ENCODE measurements around the gene RBP5. TPM values are rescaled to one million over a fixed set of nuclear protein-coding genes. Genes with fewer than 3 reads are reported as not detected.

The RBP5 gene
- total and polyA plus RNA-seq, 2 donors (not counting 1 experiment from before 2014, with no cell fraction given) = not detected

- Histone ChIP-seq H3K27ac (ENCODE audit: insufficient read depth, low read length) (no peak overlapping the region), H3K4me1 (ENCODE audit: control insufficient read depth, extremely low read depth, insufficient read depth, low read length) (no peaks in the 10 kb centered on the region), H3K27me3 (ENCODE audit: control insufficient read depth, insufficient read depth, low read length) (peaks cover 4% of the 10 kb centered on the region), H3K4me2 (ENCODE audit: extremely low read depth, insufficient read depth, low read length) (no peak overlapping the region), H3K79me2 (ENCODE audit: control insufficient read depth, insufficient read depth, low read length) (no peaks in the 10 kb centered on the region), H3K9ac (ENCODE audit: insufficient read depth, low read length) (no peak overlapping the region), H3K9me3 (ENCODE audit: control insufficient read depth, insufficient read depth, low read depth, low read length) (no peaks in the 10 kb centered on the region), H2AFZ (ENCODE audit: low read length) (no peak overlapping the region), H3K36me3 (ENCODE audit: control insufficient read depth, insufficient read depth, low read length) (no peaks in the 10 kb centered on the region), H4K20me1 (ENCODE audit: control insufficient read depth, extremely low read depth, insufficient read depth, low read length) (no peaks in the 10 kb centered on the region), H3K4me3 (replicated peaks in 1 of 4; ENCODE audit: control extremely low read depth in 1 of 4, insufficient read depth in 1 of 4, low read depth in 3 of 4, low read length in 4 of 4) (no peak overlapping the region)
- TF ChIP-seq EZH2 (IDR thresholded peaks at IDR 0.05; ENCODE audit: low read length, missing control alignments) = no peak
- no peak for TF ChIP-seq CTCF (conservative IDR thresholded peaks at IDR 0.05 in 1 of 2, IDR thresholded peaks at IDR 0.05 in 1 of 2; ENCODE audit: low read depth in 1 of 2, low read length in 2 of 2)
- DNase-seq (ENCODE audit: low read depth in 2 of 2) = no peak
These were observed 27.8 kb upstream of the RBP5 start for GRCh38 chr12:7156259-7157197.

GRCh38 chr12:7155471-7156034 lies 26.9 kb upstream of the RBP5 start:
- DNase-seq (ENCODE audit: low read depth in 2 of 2) = no peak
- Histone ChIP-seq H3K27ac (ENCODE audit: insufficient read depth, low read length) (no peak overlapping the region), H3K4me2 (ENCODE audit: extremely low read depth, insufficient read depth, low read length) (no peak overlapping the region), H3K27me3 (ENCODE audit: control insufficient read depth, insufficient read depth, low read length) (no peaks in the 10 kb centered on the region), H4K20me1 (ENCODE audit: control insufficient read depth, extremely low read depth, insufficient read depth, low read length) (no peaks in the 10 kb centered on the region), H3K9me3 (ENCODE audit: control insufficient read depth, insufficient read depth, low read depth, low read length) (no peaks in the 10 kb centered on the region), H3K4me3 (replicated peaks in 1 of 4; ENCODE audit: control extremely low read depth in 1 of 4, insufficient read depth in 1 of 4, low read depth in 3 of 4, low read length in 4 of 4) (no peak overlapping the region), H3K79me2 (ENCODE audit: control insufficient read depth, insufficient read depth, low read length) (no peaks in the 10 kb centered on the region), H3K36me3 (ENCODE audit: control insufficient read depth, insufficient read depth, low read length) (no peaks in the 10 kb centered on the region), H2AFZ (ENCODE audit: low read length) (no peak overlapping the region), H3K9ac (ENCODE audit: insufficient read depth, low read length) (no peak overlapping the region), H3K4me1 (ENCODE audit: control insufficient read depth, extremely low read depth, insufficient read depth, low read length) (no peaks in the 10 kb centered on the region)
- TF ChIP-seq CTCF (conservative IDR thresholded peaks at IDR 0.05 in 1 of 2, IDR thresholded peaks at IDR 0.05 in 1 of 2; ENCODE audit: low read depth in 1 of 2, low read length in 2 of 2) = no peak
- TF ChIP-seq EZH2 (IDR thresholded peaks at IDR 0.05; ENCODE audit: low read length, missing control alignments) = no peak

- H3K9me3 ChIP-seq (ENCODE audit: control insufficient read depth, insufficient read depth, low read depth, low read length) = no peaks in the 10 kb centered on the region
- no peak for TF ChIP-seq CTCF (conservative IDR thresholded peaks at IDR 0.05 in 1 of 2, IDR thresholded peaks at IDR 0.05 in 1 of 2; ENCODE audit: low read depth in 1 of 2, low read length in 2 of 2)
- no peak for TF ChIP-seq EZH2 (IDR thresholded peaks at IDR 0.05; ENCODE audit: low read length, missing control alignments)
- no peaks in the 10 kb centered on the region for H3K27me3 ChIP-seq (ENCODE audit: control insufficient read depth, insufficient read depth, low read length)
- no peaks in the 10 kb centered on the region for H3K79me2 ChIP-seq (ENCODE audit: control insufficient read depth, insufficient read depth, low read length)
- H3K4me2 ChIP-seq (ENCODE audit: extremely low read depth, insufficient read depth, low read length) = no peak overlapping the region
- H3K27ac ChIP-seq (ENCODE audit: insufficient read depth, low read length) = no peak overlapping the region
- H4K20me1 ChIP-seq (ENCODE audit: control insufficient read depth, extremely low read depth, insufficient read depth, low read length) = no peaks in the 10 kb centered on the region
- no peak overlapping the region for H2AFZ ChIP-seq (ENCODE audit: low read length)
- no peak overlapping the region for H3K4me3 ChIP-seq (replicated peaks in 1 of 4; ENCODE audit: control extremely low read depth in 1 of 4, insufficient read depth in 1 of 4, low read depth in 3 of 4, low read length in 4 of 4)
- H3K4me1 ChIP-seq (ENCODE audit: control insufficient read depth, extremely low read depth, insufficient read depth, low read length) = no peaks in the 10 kb centered on the region
- H3K36me3 ChIP-seq (ENCODE audit: control insufficient read depth, insufficient read depth, low read length) = no peaks in the 10 kb centered on the region
- no peak for DNase-seq (ENCODE audit: low read depth in 2 of 2)
- no peak overlapping the region for H3K9ac ChIP-seq (ENCODE audit: insufficient read depth, low read length)
These were observed 26.3 kb upstream of the RBP5 start for GRCh38 chr12:7154901-7155470.

All from fibroblast of lung (primary cell).